Ramos (cell line): Measurements from ENCODE around the gene DTX3.

Experiments used
- in situ Hi-C: fragments of 300-500 bp; cut with MboI; formaldehyde crosslinking; loops from one replicate; pipeline ENCODE4 v1.14.3; 2022; ENCODE audit warnings: low sequenced_read_pairs; ENCODE audit not compliant: unreplicated experiment

The DTX3 gene

DNA sequence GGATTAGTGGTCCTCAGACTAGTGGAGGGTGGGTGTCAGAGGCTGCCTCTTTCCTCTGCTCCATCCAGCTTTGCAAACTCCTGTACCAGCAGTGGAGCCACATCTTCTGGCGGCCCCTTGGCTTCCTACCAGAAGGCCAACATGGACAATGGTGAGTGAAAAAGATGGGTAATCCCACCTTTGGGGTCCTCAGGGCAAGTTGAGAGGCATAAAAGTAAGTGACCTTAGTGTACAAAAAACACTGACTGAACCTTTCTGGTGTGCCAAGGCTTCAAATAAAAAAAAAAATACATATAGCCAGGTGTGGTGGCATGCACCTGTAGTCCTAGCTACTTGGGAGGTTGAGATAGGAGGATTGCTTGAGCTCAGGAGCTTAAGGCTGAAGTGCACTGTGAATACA lies 22.8 kb upstream of the DTX3 start:
- in situ Hi-C loops: loop anchor here (5.0 to 25.0 kb wide), 2 partner anchors 45 to 330 kb away; no protein-coding TSS in a partner anchor

GRCh38 chr12:57582440-57582839 lies 22.2 kb upstream of the DTX3 start:
- in situ Hi-C loops: loop anchor here (5.0 to 25.0 kb wide), 2 partner anchors 45 to 330 kb away; no protein-coding TSS in a partner anchor

GRCh38 chr12:57583008-57583831 lies 21.4 kb upstream of the DTX3 start:
- in situ Hi-C loops: loop anchor here (5.0 to 25.0 kb wide), 2 partner anchors 44 to 329 kb away; no protein-coding TSS in a partner anchor

- in situ Hi-C loops: loop anchor here (5.0 to 25.0 kb wide), 2 partner anchors 43 to 328 kb away; no protein-coding TSS in a partner anchor
These were observed 20.6 kb upstream of the DTX3 start for GRCh38 chr12:57584050-57584449.

DNA sequence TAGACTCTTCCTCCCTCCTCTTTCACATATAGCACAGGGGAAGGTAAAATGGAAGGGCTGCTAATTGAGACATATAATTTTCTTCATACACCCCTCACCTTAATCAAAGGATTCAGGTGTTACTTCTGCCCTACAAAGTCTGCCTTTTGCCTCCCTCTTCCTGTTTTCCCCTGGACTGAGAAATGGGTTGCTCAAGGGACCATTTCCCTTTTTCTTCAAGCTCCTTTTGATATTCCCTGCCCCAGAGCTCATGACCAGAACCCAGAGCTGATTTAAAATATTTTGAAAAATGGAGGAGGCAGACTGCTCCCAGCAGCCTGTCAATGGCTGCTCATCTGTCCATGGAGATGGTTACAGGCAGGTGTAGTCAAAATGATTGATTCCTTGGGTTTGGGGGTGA lies 19.9 kb upstream of the DTX3 start:
- in situ Hi-C loops: loop anchor here (5.0 to 25.0 kb wide), 2 partner anchors 43 to 328 kb away; no protein-coding TSS in a partner anchor

DNA sequence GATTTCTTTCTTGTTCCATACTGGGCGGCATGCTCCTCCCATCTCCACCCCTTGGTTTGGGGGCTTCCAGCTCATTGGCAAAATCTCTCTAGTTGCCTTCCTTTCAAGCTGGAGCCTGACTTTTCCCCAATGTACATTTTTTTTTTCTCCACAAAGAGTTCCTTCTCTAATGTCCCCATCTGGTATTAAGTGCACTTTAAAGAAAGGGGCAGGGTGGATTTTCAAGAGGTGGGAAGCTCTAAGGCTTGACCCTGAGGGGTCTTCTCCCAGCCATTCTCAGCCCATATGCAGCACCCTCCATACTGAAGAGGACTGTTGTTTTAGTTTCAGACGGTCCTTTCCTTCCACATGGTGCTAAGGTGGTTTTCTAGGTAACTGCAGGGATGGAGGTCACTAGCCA lies 19.5 kb upstream of the DTX3 start:
- in situ Hi-C loops: loop anchor here (25.0 kb wide), 1 partner anchor 327 kb away; no protein-coding TSS in a partner anchor

- in situ Hi-C loops: loop anchor here (25.0 kb wide), 1 partner anchor 326 kb away; no protein-coding TSS in a partner anchor
These were observed 18.5 kb upstream of the DTX3 start for GRCh38 chr12:57586128-57586527.

- in situ Hi-C loops: loop anchor here (25.0 kb wide), 1 partner anchor 325 kb away; no protein-coding TSS in a partner anchor
These were observed 17.7 kb upstream of the DTX3 start for GRCh38 chr12:57586832-57587429.

- in situ Hi-C loops: loop anchor here (25.0 kb wide), 1 partner anchor 323 kb away; no protein-coding TSS in a partner anchor
These were observed 15.5 kb upstream of the DTX3 start for GRCh38 chr12:57588951-57589610.

GRCh38 chr12:57590479-57590863 lies 14.2 kb upstream of the DTX3 start:
- in situ Hi-C loops: loop anchor here (25.0 kb wide), 1 partner anchor 322 kb away; no protein-coding TSS in a partner anchor

- in situ Hi-C loops: loop anchor here (25.0 kb wide), 1 partner anchor 321 kb away; no protein-coding TSS in a partner anchor
These were observed 13.5 kb upstream of the DTX3 start, which contains the start of gene PIP4K2C for GRCh38 chr12:57590864-57591781. Gene PIP4K2C (plus strand): TSS chr12:57591192. CDS start chr12:57591290, 98 bp downstream.

- in situ Hi-C loops: loop anchor here (25.0 kb wide), 1 partner anchor 320 kb away; no protein-coding TSS in a partner anchor
These were observed 12.8 kb upstream of the DTX3 start for GRCh38 chr12:57591782-57592325.

GRCh38 chr12:57592551-57593165 lies 12.0 kb upstream of the DTX3 start:
- in situ Hi-C loops: loop anchor here (25.0 kb wide), 1 partner anchor 320 kb away; no protein-coding TSS in a partner anchor

DNA sequence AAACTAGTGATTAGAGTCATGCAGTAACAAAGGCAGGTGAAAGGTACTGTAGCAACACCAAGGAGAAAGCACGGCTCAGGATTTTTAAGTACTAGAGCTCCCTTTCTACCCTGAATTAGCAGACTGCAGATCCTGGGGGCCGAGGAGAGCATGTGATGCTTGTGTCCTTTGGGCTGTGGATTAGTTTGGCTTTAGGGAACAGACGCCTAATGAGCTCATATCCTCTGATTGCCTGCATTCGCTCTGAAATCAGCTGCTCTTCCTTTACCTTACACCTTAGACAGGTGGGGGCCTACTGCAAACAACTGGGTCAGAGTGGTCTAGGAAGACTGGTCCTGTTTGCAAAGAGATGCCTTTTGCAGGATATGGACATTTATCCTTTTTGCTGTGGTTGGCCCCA lies 11.4 kb upstream of the DTX3 start:
- in situ Hi-C loops: loop anchor here (25.0 kb wide), 1 partner anchor 319 kb away; no protein-coding TSS in a partner anchor

DNA sequence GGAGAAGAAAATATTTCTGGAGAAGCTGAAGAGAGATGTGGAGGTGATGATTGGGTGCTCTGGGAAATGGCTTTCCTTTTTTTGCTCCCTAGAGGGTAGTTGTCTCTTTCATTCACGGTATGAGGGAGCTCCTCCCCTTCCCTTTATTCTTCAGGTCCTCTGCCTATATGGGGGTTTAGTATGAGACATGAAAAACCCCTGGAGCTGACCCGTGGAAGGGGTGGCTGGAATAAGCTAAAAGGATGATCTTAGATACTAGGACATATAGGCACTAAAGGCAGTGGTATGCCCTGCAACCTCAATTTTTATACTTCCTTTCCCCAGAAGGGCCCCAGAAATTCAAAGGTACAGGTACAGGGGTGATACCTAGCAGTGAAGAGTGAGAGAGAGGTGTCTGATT lies 4.2 kb upstream of the DTX3 start:
- in situ Hi-C loops: no loop called here

- in situ Hi-C loops: no loop called here
These were observed 2.1 kb upstream of the DTX3 start for GRCh38 chr12:57602544-57602943.

DNA sequence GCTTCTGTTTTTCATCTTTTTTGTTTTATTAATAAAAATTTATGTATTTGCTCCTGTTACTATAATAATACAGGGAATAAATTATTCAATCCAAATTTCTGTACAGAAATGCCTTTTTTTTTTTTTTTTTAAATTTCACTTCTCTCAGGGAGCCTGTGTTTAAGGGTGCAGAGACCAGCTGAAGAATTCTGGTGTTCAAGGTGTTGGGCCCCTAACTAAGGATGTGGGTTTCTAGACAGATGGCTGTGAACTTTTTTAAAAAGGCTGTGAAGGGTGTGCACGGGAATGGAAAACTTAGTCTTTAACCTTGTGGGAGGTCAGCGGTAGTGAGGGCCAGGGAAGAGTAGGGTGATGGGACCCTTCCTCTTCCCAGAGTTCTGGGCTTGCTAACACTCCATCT lies 1.3 kb upstream of the DTX3 start:
- in situ Hi-C loops: no loop called here

- in situ Hi-C loops: no loop called here
These were observed 690 bp upstream of the DTX3 start for GRCh38 chr12:57603815-57604453.
